ENCODE results near the gene ANXA2.

Gene ANXA2

GRCh38 chr15:60323322-60323721, 74.5 kb downstream of the ANXA2 start:
- Histone ChIP-seq H3K27ac (ENCODE audit: low read length, poor library complexity, severe bottlenecking) (no peak overlapping the region), H2BK12ac (ENCODE audit: low read length in 2 of 2) (no peak overlapping the region), H3K23ac (ENCODE audit: low read length in 2 of 2) (no peak overlapping the region), H3K4me2 (ENCODE audit: low read length, poor library complexity, severe bottlenecking) (no peak overlapping the region), H3K4me1 (ENCODE audit: control insufficient read depth, insufficient read depth, low read depth, low read length) (no peaks in the 10 kb centered on the region), H2AK5ac (ENCODE audit: low read length, severe bottlenecking) (no peak overlapping the region), H3K36me3 (ENCODE audit: control insufficient read depth in 1 of 2, insufficient read depth in 2 of 2, low read depth in 1 of 2, low read length in 2 of 2) (no peaks in the 10 kb centered on the region), H3K79me1 (replicated peaks; ENCODE audit: low read length, poor library complexity, severe bottlenecking) (no peaks in the 10 kb centered on the region), H4K8ac (ENCODE audit: low read length) (no peak overlapping the region), H2BK5ac (ENCODE audit: low read depth, low read length, poor library complexity, severe bottlenecking) (no peak overlapping the region), H2AFZ (ENCODE audit: low read depth, low read length) (no peak overlapping the region), H3K4me3 (ENCODE audit: insufficient read depth in 1 of 2, low read depth in 1 of 2, low read length in 2 of 2) (no peak overlapping the region), H3K9ac (ENCODE audit: low read length) (no peak overlapping the region), H2BK120ac (ENCODE audit: low read depth, low read length) (no peak overlapping the region), H3K18ac (ENCODE audit: low read depth in 1 of 2, low read length in 2 of 2) (no peak overlapping the region), H3K27me3 (ENCODE audit: control insufficient read depth in 1 of 2, insufficient read depth in 1 of 2, low read length in 2 of 2) (peaks cover 20 to 45% of the 10 kb centered on the region in 2 experiments), H2BK15ac (ENCODE audit: low read depth, poor library complexity, severe bottlenecking) (no peak overlapping the region), H3K14ac (ENCODE audit: low read length in 2 of 2) (no peak overlapping the region), H3K4ac (ENCODE audit: low read depth in 1 of 2, low read length in 2 of 2) (no peak overlapping the region), H3K9me3 (ENCODE audit: control insufficient read depth, low read length) (no peaks in the 10 kb centered on the region), H4K91ac (ENCODE audit: low read length) (no peak overlapping the region)
- WGBS, result 88% methylated on average over 4 of the region's 5 CpGs
- DNase-seq, result no peak

- Histone ChIP-seq H3K79me1 (replicated peaks; ENCODE audit: low read length, poor library complexity, severe bottlenecking) (no peaks in the 10 kb centered on the region), H3K27me3 (ENCODE audit: control insufficient read depth in 1 of 2, insufficient read depth in 1 of 2, low read length in 2 of 2) (peaks cover 26 to 30% of the 10 kb centered on the region in 2 experiments), H3K9me3 (ENCODE audit: control insufficient read depth, low read length) (peaks cover 3% of the 10 kb centered on the region), H2BK12ac (ENCODE audit: low read length in 2 of 2) (no peak overlapping the region), H2BK5ac (ENCODE audit: low read depth, low read length, poor library complexity, severe bottlenecking) (no peak overlapping the region), H3K4me2 (ENCODE audit: low read length, poor library complexity, severe bottlenecking) (no peak overlapping the region), H3K4me3 (ENCODE audit: insufficient read depth in 1 of 2, low read depth in 1 of 2, low read length in 2 of 2) (no peak overlapping the region), H2BK15ac (ENCODE audit: low read depth, poor library complexity, severe bottlenecking) (no peak overlapping the region), H3K36me3 (ENCODE audit: control insufficient read depth in 1 of 2, insufficient read depth in 2 of 2, low read depth in 1 of 2, low read length in 2 of 2) (no peaks in the 10 kb centered on the region), H4K91ac (ENCODE audit: low read length) (peak overlapping the region; percentile 22), H3K14ac (ENCODE audit: low read length in 2 of 2) (no peak overlapping the region), H3K23ac (ENCODE audit: low read length in 2 of 2) (no peak overlapping the region), H4K8ac (ENCODE audit: low read length) (no peak overlapping the region), H2AK5ac (ENCODE audit: low read length, severe bottlenecking) (no peak overlapping the region), H3K9ac (ENCODE audit: low read length) (no peak overlapping the region), H2BK120ac (ENCODE audit: low read depth, low read length) (no peak overlapping the region), H3K4me1 (ENCODE audit: control insufficient read depth, insufficient read depth, low read depth, low read length) (no peaks in the 10 kb centered on the region), H3K27ac (ENCODE audit: low read length, poor library complexity, severe bottlenecking) (no peak overlapping the region), H3K4ac (ENCODE audit: low read depth in 1 of 2, low read length in 2 of 2) (no peak overlapping the region), H3K18ac (ENCODE audit: low read depth in 1 of 2, low read length in 2 of 2) (no peak overlapping the region), H2AFZ (ENCODE audit: low read depth, low read length) (no peak overlapping the region)
- no peak for DNase-seq
- 78% methylated on average over 2 of the region's 4 CpGs for WGBS
Measured at GRCh38 chr15:60320365-60320764, 77.4 kb downstream of the ANXA2 start.

- Histone ChIP-seq H2AFZ (ENCODE audit: low read depth, low read length) (no peak overlapping the region), H2BK120ac (ENCODE audit: low read depth, low read length) (no peak overlapping the region), H2BK5ac (ENCODE audit: low read depth, low read length, poor library complexity, severe bottlenecking) (no peak overlapping the region), H3K9me3 (ENCODE audit: control insufficient read depth, low read length) (peaks cover 3% of the 10 kb centered on the region), H3K14ac (ENCODE audit: low read length in 2 of 2) (no peak overlapping the region), H3K4me3 (ENCODE audit: insufficient read depth in 1 of 2, low read depth in 1 of 2, low read length in 2 of 2) (no peak overlapping the region), H2BK12ac (ENCODE audit: low read length in 2 of 2) (no peak overlapping the region), H3K79me1 (replicated peaks; ENCODE audit: low read length, poor library complexity, severe bottlenecking) (no peaks in the 10 kb centered on the region), H2AK5ac (ENCODE audit: low read length, severe bottlenecking) (no peak overlapping the region), H3K36me3 (ENCODE audit: control insufficient read depth in 1 of 2, insufficient read depth in 2 of 2, low read depth in 1 of 2, low read length in 2 of 2) (no peaks in the 10 kb centered on the region), H3K27me3 (ENCODE audit: control insufficient read depth in 1 of 2, insufficient read depth in 1 of 2, low read length in 2 of 2) (peaks cover 23 to 27% of the 10 kb centered on the region in 2 experiments), H3K4me1 (ENCODE audit: control insufficient read depth, insufficient read depth, low read depth, low read length) (no peaks in the 10 kb centered on the region), H3K9ac (ENCODE audit: low read length) (no peak overlapping the region), H3K18ac (ENCODE audit: low read depth in 1 of 2, low read length in 2 of 2) (no peak overlapping the region), H3K27ac (ENCODE audit: low read length, poor library complexity, severe bottlenecking) (no peak overlapping the region), H2BK15ac (ENCODE audit: low read depth, poor library complexity, severe bottlenecking) (no peak overlapping the region), H4K8ac (ENCODE audit: low read length) (no peak overlapping the region), H3K23ac (ENCODE audit: low read length in 2 of 2) (no peak overlapping the region), H4K91ac (ENCODE audit: low read length) (no peak overlapping the region), H3K4me2 (ENCODE audit: low read length, poor library complexity, severe bottlenecking) (no peak overlapping the region), H3K4ac (ENCODE audit: low read depth in 1 of 2, low read length in 2 of 2) (no peak overlapping the region)
- 88% methylated on average over 4 of the region's 4 CpGs for WGBS
- DNase-seq, result no peak
Measured at GRCh38 chr15:60318216-60318867, 79.4 kb downstream of the ANXA2 start.

- H2BK5ac ChIP-seq (ENCODE audit: low read depth, low read length, poor library complexity, severe bottlenecking), result no peak overlapping the region
- H3K4me2 ChIP-seq (ENCODE audit: low read length, poor library complexity, severe bottlenecking), result no peak overlapping the region
- H2AK5ac ChIP-seq (ENCODE audit: low read length, severe bottlenecking), result no peak overlapping the region
- no peak overlapping the region for H3K9ac ChIP-seq (ENCODE audit: low read length)
- H2BK15ac ChIP-seq (ENCODE audit: low read depth, poor library complexity, severe bottlenecking), result no peak overlapping the region
- no peak overlapping the region for H2AFZ ChIP-seq (ENCODE audit: low read depth, low read length)
- H3K18ac ChIP-seq (ENCODE audit: low read depth in 1 of 2, low read length in 2 of 2), result no peak overlapping the region
- peak overlapping the region in 1 of 2 experiments; percentile 68 for H3K14ac ChIP-seq (ENCODE audit: low read length in 2 of 2)
- no peaks in the 10 kb centered on the region for H3K36me3 ChIP-seq (ENCODE audit: control insufficient read depth in 1 of 2, insufficient read depth in 2 of 2, low read depth in 1 of 2, low read length in 2 of 2)
- DNase-seq, result no peak
- no peaks in the 10 kb centered on the region for H3K4me1 ChIP-seq (ENCODE audit: control insufficient read depth, insufficient read depth, low read depth, low read length)
- no peak overlapping the region for H3K27ac ChIP-seq (ENCODE audit: low read length, poor library complexity, severe bottlenecking)
- H3K9me3 ChIP-seq (ENCODE audit: control insufficient read depth, low read length), result peaks cover 3% of the 10 kb centered on the region
- 76% methylated on average over 4 of the region's 4 CpGs for WGBS
- no peaks in the 10 kb centered on the region for H3K79me1 ChIP-seq (replicated peaks; ENCODE audit: low read length, poor library complexity, severe bottlenecking)
- H3K23ac ChIP-seq (ENCODE audit: low read length in 2 of 2), result no peak overlapping the region
- no peak overlapping the region for H4K8ac ChIP-seq (ENCODE audit: low read length)
- no peak overlapping the region for H2BK120ac ChIP-seq (ENCODE audit: low read depth, low read length)
- H3K4me3 ChIP-seq (ENCODE audit: insufficient read depth in 1 of 2, low read depth in 1 of 2, low read length in 2 of 2), result no peak overlapping the region
- peaks cover 15 to 32% of the 10 kb centered on the region in 2 experiments for H3K27me3 ChIP-seq (ENCODE audit: control insufficient read depth in 1 of 2, insufficient read depth in 1 of 2, low read length in 2 of 2)
- H2BK12ac ChIP-seq (ENCODE audit: low read length in 2 of 2), result no peak overlapping the region
- H4K91ac ChIP-seq (ENCODE audit: low read length), result no peak overlapping the region
- H3K4ac ChIP-seq (ENCODE audit: low read depth in 1 of 2, low read length in 2 of 2), result no peak overlapping the region
Measured at GRCh38 chr15:60316961-60317360, 80.8 kb downstream of the ANXA2 start.

All from mesenchymal stem cell (in vitro differentiated cells and primary cell).